H9 (cell line): ENCODE results near the gene CENPP. TPM values are rescaled to one million over a fixed set of nuclear protein-coding genes. Genes with fewer than 3 reads are reported as not detected.

Experiments used
- DNase-seq: peaks from one replicate; pipeline ENCODE4 v3.0.0-alpha.2; 2017
- H2AFZ ChIP-seq: one replicate; pipeline ENCODE4 v1.6.1; 2013; ENCODE audit warnings: mild to moderate bottlenecking, low read length, control low read depth, moderate library complexity
- H2AK5ac ChIP-seq: 2 replicates; pipeline ENCODE4 v1.6.1; 2013; ENCODE audit warnings: low read length, control low read depth, mixed read lengths; ENCODE audit not compliant: insufficient read length
- H2BK120ac ChIP-seq: one replicate; pipeline ENCODE4 v1.6.1; 2013; ENCODE audit warnings: low read depth, mild to moderate bottlenecking, low read length, control low read depth, inconsistent platforms; ENCODE audit not compliant: poor library complexity, severe bottlenecking
- H2BK12ac ChIP-seq: 2 replicates; pipeline ENCODE4 v1.6.1; 2013; ENCODE audit warnings: low read length, control low read depth, mixed read lengths, low read depth; ENCODE audit not compliant: insufficient read length
- H2BK15ac ChIP-seq: 2 replicates; pipeline ENCODE4 v1.6.1; 2013; ENCODE audit warnings: low read depth, low read length, control low read depth
- H2BK20ac ChIP-seq: one replicate; pipeline ENCODE4 v1.6.1; 2013; ENCODE audit warnings: low read depth, mild to moderate bottlenecking, low read length, control low read depth, inconsistent platforms; ENCODE audit not compliant: poor library complexity, severe bottlenecking
- H2BK5ac ChIP-seq: 2 replicates; pipeline ENCODE4 v1.6.1; 2013; ENCODE audit warnings: low read length, control low read depth, mixed read lengths; ENCODE audit not compliant: insufficient read length
- H3K14ac ChIP-seq: 2 replicates; pipeline ENCODE4 v1.6.1; 2013; ENCODE audit warnings: low read length, control low read depth; ENCODE audit not compliant: insufficient read depth
- H3K18ac ChIP-seq: 2 replicates; pipeline ENCODE4 v1.6.1; 2013; ENCODE audit warnings: low read depth, mild to moderate bottlenecking, mixed read lengths, low read length, control low read depth; ENCODE audit not compliant: insufficient read length
- H3K23ac ChIP-seq: 2 replicates; pipeline ENCODE4 v1.6.1; 2013; ENCODE audit warnings: low read length, control low read depth, mixed read lengths, low read depth; ENCODE audit not compliant: insufficient read length
- H3K23me2 ChIP-seq: 2 replicates; pipeline ENCODE4 v1.6.1; 2013; ENCODE audit warnings: low read depth, mild to moderate bottlenecking, mixed read lengths, low read length, control low read depth; ENCODE audit not compliant: insufficient read length, poor library complexity, severe bottlenecking
- H3K27ac ChIP-seq: 2 replicates; pipeline ENCODE4 v1.5.1; 2013; ENCODE audit warnings: low read length, control low read depth, mixed read lengths, low read depth; ENCODE audit not compliant: insufficient read length
- H3K27me3 ChIP-seq: 2 replicates; pipeline ENCODE4 v1.6.1; 2013; ENCODE audit warnings: low read length, control low read depth, inconsistent platforms; ENCODE audit not compliant: insufficient read depth
- H3K4ac ChIP-seq: 2 replicates; pipeline ENCODE4 v1.6.1; 2013; ENCODE audit warnings: low read depth, mild to moderate bottlenecking, control low read depth, inconsistent platforms, low read length, moderate library complexity
- H3K4me1 ChIP-seq: 2 replicates; pipeline ENCODE4 v1.6.1; 2013; ENCODE audit warnings: low read length, control low read depth, inconsistent platforms; ENCODE audit not compliant: insufficient read depth
- H3K4me2 ChIP-seq: 2 replicates; pipeline ENCODE4 v1.6.1; 2013; ENCODE audit warnings: low read length, control low read depth, mixed read lengths; ENCODE audit not compliant: insufficient read length, insufficient read depth
- H3K56ac ChIP-seq: 2 replicates; pipeline ENCODE4 v1.6.1; 2013; ENCODE audit warnings: low read depth, mild to moderate bottlenecking, mixed read lengths, low read length, control low read depth; ENCODE audit not compliant: insufficient read length
- H3K79me1 ChIP-seq: 2 replicates; pipeline ENCODE4 v1.6.1; 2013; ENCODE audit warnings: low read depth, mild to moderate bottlenecking, moderate library complexity, low read length, control low read depth, inconsistent platforms; ENCODE audit not compliant: insufficient read depth, poor library complexity, severe bottlenecking
- H3K79me2 ChIP-seq: 2 replicates; pipeline ENCODE4 v1.6.1; 2013; ENCODE audit warnings: low read length, control low read depth, inconsistent platforms; ENCODE audit not compliant: insufficient read depth
- H3K9ac ChIP-seq: 2 replicates; pipeline ENCODE4 v1.6.1; 2013; ENCODE audit warnings: low read length, control low read depth, mixed read lengths; ENCODE audit not compliant: insufficient read length; ENCODE audit errors: extremely low read depth
- H3K9me3 ChIP-seq: one replicate; pipeline ENCODE4 v1.6.1; 2013; ENCODE audit warnings: low read depth, low read length, inconsistent platforms; ENCODE audit not compliant: control insufficient read depth
- H3T11ph ChIP-seq: one replicate; pipeline ENCODE4 v1.6.1; 2013; ENCODE audit warnings: mild to moderate bottlenecking, low read length, control low read depth, inconsistent platforms
- H4K20me1 ChIP-seq: one replicate; pipeline ENCODE4 v1.6.1; 2013; ENCODE audit not compliant: control insufficient read depth, insufficient read length, insufficient read depth
- H4K5ac ChIP-seq: 2 replicates; pipeline ENCODE4 v1.6.1; 2013; ENCODE audit warnings: low read depth, mild to moderate bottlenecking, mixed read lengths, low read length, control low read depth; ENCODE audit not compliant: insufficient read length
- H4K8ac ChIP-seq: replicated peaks from 2 replicates; pipeline ENCODE4 v1.6.1; 2013; ENCODE audit warnings: low read length, control low read depth, mixed read lengths, low read depth; ENCODE audit not compliant: insufficient read length
- H4K91ac ChIP-seq: 2 replicates; pipeline ENCODE4 v1.6.1; 2013; ENCODE audit warnings: low read depth, mild to moderate bottlenecking, moderate library complexity, mixed read lengths, low read length, control low read depth; ENCODE audit not compliant: insufficient read length
- H3K27ac Mint-ChIP-seq, 3 experiments: 2 replicates in 2 of 3; 3 replicates in 1 of 3; pipeline ENCODE4 v1.8.0; 2020 to 2021; ENCODE audit warnings: mixed read lengths in 3 of 3, mild to moderate bottlenecking in 1 of 3, moderate library complexity in 1 of 3
- H3K27me3 Mint-ChIP-seq: 2 replicates; pipeline ENCODE4 v1.8.0; 2021; ENCODE audit warnings: low read depth, mild to moderate bottlenecking, moderate library complexity, mixed read lengths
- H3K36me3 Mint-ChIP-seq, 3 experiments: 2 replicates in 2 of 3; 3 replicates in 1 of 3; pipeline ENCODE4 v1.8.0; 2020 to 2021; ENCODE audit warnings: low read depth in 3 of 3, mixed read lengths in 3 of 3; ENCODE audit not compliant: insufficient read depth in 1 of 3
- H3K4me1 Mint-ChIP-seq, 2 experiments: 2 replicates each; pipeline ENCODE4 v1.8.0; 2020; ENCODE audit warnings: mixed read lengths in 2 of 2
- H3K4me3 Mint-ChIP-seq, 2 experiments: 2 replicates in 1 of 2; 3 replicates in 1 of 2; pipeline ENCODE4 v1.8.0; 2020 to 2021; ENCODE audit warnings: mild to moderate bottlenecking in 2 of 2, mixed read lengths in 2 of 2, moderate library complexity in 1 of 2
- H3K9me3 Mint-ChIP-seq, 2 experiments: 2 replicates in 1 of 2; 3 replicates in 1 of 2; pipeline ENCODE4 v1.8.0; 2020; ENCODE audit warnings: mild to moderate bottlenecking in 2 of 2, mixed read lengths in 2 of 2, moderate library complexity in 1 of 2
- WGBS: extraction: QIAGEN DNeasy Blood & Tissue Kit; methylation state at CpG from one replicate; pipeline ENCODE4 v1.1.7; 2013; ENCODE audit warnings: missing lambda C conversion rate, low lambda C conversion rate, mixed read lengths; ENCODE audit not compliant: insufficient read length; ENCODE audit errors: extremely low coverage; 5-methylcytosine and 5-hydroxymethylcytosine counted together
- total RNA-seq: library from RNA; stranded (reverse); gene quantifications from 2 replicates; pipeline ENCODE4 v1.2.1, GENCODE V29; 2021
- TF ChIP-seq, protein P1 (sequence below): fragments of 200-600 bp; sonication (generic); conservative IDR thresholded peaks from 3 replicates; pipeline ENCODE4 v1.8.0; 2021; ENCODE audit warnings: antibody characterized with exemption, mild to moderate bottlenecking

CENPP gene
- total RNA-seq, 1 experiment from 2014 or later = 9.1 TPM

DNA sequence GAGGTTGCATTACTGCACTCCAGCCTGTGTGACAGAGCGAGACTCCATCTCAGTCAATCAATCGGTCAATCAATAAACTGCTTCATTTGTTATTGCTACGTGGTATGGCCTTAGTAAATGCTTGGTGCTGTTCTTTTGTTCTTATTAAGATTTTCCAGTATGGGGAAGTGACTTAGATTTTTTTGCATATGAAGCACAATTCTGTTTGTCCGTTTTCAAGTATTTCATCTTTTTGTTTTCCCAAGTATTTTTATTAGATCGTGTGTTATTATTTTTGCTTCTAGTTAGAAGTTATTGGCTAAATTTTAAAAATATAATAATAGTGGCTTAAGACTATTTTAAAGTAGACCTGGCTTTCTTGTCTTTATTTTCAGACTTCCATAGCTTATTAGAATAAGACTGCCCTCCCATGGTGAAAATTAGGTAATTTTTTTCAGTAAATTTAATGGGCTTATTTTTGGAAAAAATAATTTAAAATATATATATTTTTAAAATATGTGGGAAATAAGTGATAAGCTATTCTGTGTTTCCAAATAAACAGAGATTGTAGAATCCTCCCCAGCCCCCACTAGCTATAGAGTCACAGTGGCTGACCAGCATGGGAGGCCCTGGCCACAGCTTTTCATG is 113.3 kb downstream of the CENPP start:
- Histone ChIP-seq H3K23me2 (no peaks in the 10 kb centered on the region), H4K5ac (no peak overlapping the region), H2BK15ac (no peak overlapping the region), H3K9ac (no peak overlapping the region), H3K27me3 (no peaks in the 10 kb centered on the region), H3K79me1 (no peaks in the 10 kb centered on the region), H3K4me2 (no peak overlapping the region), H4K8ac (no peak overlapping the region), H2BK5ac (no peak overlapping the region), H3K14ac (no peak overlapping the region), H4K91ac (no peak overlapping the region), H2AFZ (no peak overlapping the region), H3K79me2 (no peaks in the 10 kb centered on the region), H2AK5ac (no peak overlapping the region), H3K18ac (no peak overlapping the region), H3K9me3 (no peaks in the 10 kb centered on the region), H3K4ac (no peak overlapping the region), H2BK20ac (no peak overlapping the region), H3T11ph (no peak overlapping the region), H4K20me1 (no peaks in the 10 kb centered on the region), H2BK120ac (no peak overlapping the region), H3K27ac (no peak overlapping the region), H3K23ac (no peak overlapping the region), H3K56ac (no peak overlapping the region), H2BK12ac (no peak overlapping the region), H3K4me1 (no peaks in the 10 kb centered on the region)
- Mint-ChIP-seq H3K27me3 (no peaks in the 10 kb centered on the region), H3K36me3 (no peaks in the 10 kb centered on the region), H3K27ac (no peak overlapping the region), H3K9me3 (no peaks in the 10 kb centered on the region), H3K4me1 (no peaks in the 10 kb centered on the region), H3K4me3 (no peak overlapping the region)
- no peak for DNase-seq
- no CpG with 5 or more reads among the region's 5 CpGs for WGBS
- TF ChIP-seq, protein P1, sequence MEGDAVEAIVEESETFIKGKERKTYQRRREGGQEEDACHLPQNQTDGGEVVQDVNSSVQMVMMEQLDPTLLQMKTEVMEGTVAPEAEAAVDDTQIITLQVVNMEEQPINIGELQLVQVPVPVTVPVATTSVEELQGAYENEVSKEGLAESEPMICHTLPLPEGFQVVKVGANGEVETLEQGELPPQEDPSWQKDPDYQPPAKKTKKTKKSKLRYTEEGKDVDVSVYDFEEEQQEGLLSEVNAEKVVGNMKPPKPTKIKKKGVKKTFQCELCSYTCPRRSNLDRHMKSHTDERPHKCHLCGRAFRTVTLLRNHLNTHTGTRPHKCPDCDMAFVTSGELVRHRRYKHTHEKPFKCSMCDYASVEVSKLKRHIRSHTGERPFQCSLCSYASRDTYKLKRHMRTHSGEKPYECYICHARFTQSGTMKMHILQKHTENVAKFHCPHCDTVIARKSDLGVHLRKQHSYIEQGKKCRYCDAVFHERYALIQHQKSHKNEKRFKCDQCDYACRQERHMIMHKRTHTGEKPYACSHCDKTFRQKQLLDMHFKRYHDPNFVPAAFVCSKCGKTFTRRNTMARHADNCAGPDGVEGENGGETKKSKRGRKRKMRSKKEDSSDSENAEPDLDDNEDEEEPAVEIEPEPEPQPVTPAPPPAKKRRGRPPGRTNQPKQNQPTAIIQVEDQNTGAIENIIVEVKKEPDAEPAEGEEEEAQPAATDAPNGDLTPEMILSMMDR = peak; percentile 31; the same call in 2 of the 3 replicates
